ENCODE data around the gene RRBP1. TPM values are rescaled to one million over a fixed set of nuclear protein-coding genes. Genes with fewer than 3 reads are reported as not detected.
A peak's percentile ranks its signal among the peaks of the same experiment; 100 is the strongest.

Gene RRBP1
- total RNA-seq, 2 donors from 2014 or later = 313 to 511 TPM

- DNase-seq = peak in 3 of 4 donors; percentile 6 to 12 (median 7)
- Histone ChIP-seq H3K27me3 (no peaks in the 10 kb centered on the region), H3K4me1 (peaks cover 96% of the 10 kb centered on the region), H3K27ac (peak overlapping the region in 2 of 4 donors; percentile 13 to 53), H3K4me3 (no peak overlapping the region), H3K9me3 (no peaks in the 10 kb centered on the region), H3K36me3 (replicated peaks in 1 of 2; ENCODE audit: insufficient read depth in 1 of 2, low read depth in 2 of 2) (peaks cover 10 to 16% of the 10 kb centered on the region in 2 donors)
- no peak for TF ChIP-seq POLR2A (IDR thresholded peaks at IDR 0.05)
- no peak for TF ChIP-seq CTCF (IDR thresholded peaks at IDR 0.05)
- intact Hi-C loops (cut with DNase I) = no loop called here
- ATAC-seq = no peak
- 40 to 51% methylated on average over 11 of the region's 11 CpGs for WGBS, 2 donors
These were observed 26.1 kb downstream of the RRBP1 start for GRCh38 chr20:17655865-17656479.

GRCh38 chr20:17655286-17655651 lies 26.8 kb downstream of the RRBP1 start:
- DNase-seq (peak in 3 of 4 donors; percentile 8 to 13 (median 11)), ATAC-seq (no peak)
- intact Hi-C loops (cut with DNase I) = no loop called here
- Histone ChIP-seq H3K9me3 (no peaks in the 10 kb centered on the region), H3K36me3 (replicated peaks in 1 of 2; ENCODE audit: insufficient read depth in 1 of 2, low read depth in 2 of 2) (peaks cover 13% of the 10 kb centered on the region in 2 donors), H3K27me3 (no peaks in the 10 kb centered on the region), H3K4me1 (peaks cover 96% of the 10 kb centered on the region), H3K4me3 (no peak overlapping the region), H3K27ac (peak overlapping the region in 3 of 4 donors; percentile 13 to 60 (median 53))
- no peak for TF ChIP-seq POLR2A (IDR thresholded peaks at IDR 0.05)
- 42 to 46% methylated on average over 7 of the region's 7 CpGs for WGBS, 2 donors

- no peaks in the 10 kb centered on the region for H3K27me3 ChIP-seq
- peak overlapping the region in 3 of 4 donors; percentile 0 to 60 (median 53) for H3K27ac ChIP-seq
- no peaks in the 10 kb centered on the region for H3K9me3 ChIP-seq
- H3K4me1 ChIP-seq = peaks cover 96% of the 10 kb centered on the region
- peaks cover 9 to 10% of the 10 kb centered on the region in 2 donors for H3K36me3 ChIP-seq (replicated peaks in 1 of 2; ENCODE audit: insufficient read depth in 1 of 2, low read depth in 2 of 2)
- TF ChIP-seq POLR2A (IDR thresholded peaks at IDR 0.05) = no peak
- peak in 6 of 7 experiments; percentile 30 to 55 (median 47) for TF ChIP-seq CTCF (IDR thresholded peaks at IDR 0.05)
- intact Hi-C loops (cut with DNase I) = no loop called here
- no peak for ATAC-seq
- DNase-seq = peak; percentile 38 to 52 (median 42)
- H3K4me3 ChIP-seq = no peak overlapping the region
- WGBS, 2 donors = 29 to 49% methylated on average over 7 of the region's 7 CpGs
These were observed 27.3 kb downstream of the RRBP1 start for GRCh38 chr20:17654649-17655285.

GRCh38 chr20:17653835-17654648 lies 28.0 kb downstream of the RRBP1 start:
- H3K27ac ChIP-seq = peak overlapping the region in 3 of 4 donors; percentile 0 to 72 (median 60)
- peak in 2 of 4 donors; percentile 1 to 6 for DNase-seq
- peaks cover 5 to 10% of the 10 kb centered on the region in 2 donors for H3K36me3 ChIP-seq (replicated peaks in 1 of 2; ENCODE audit: insufficient read depth in 1 of 2, low read depth in 2 of 2)
- intact Hi-C loops (cut with DNase I) = no loop called here
- no peak overlapping the region for H3K4me3 ChIP-seq
- no peak for ATAC-seq
- no peaks in the 10 kb centered on the region for H3K9me3 ChIP-seq
- WGBS, 2 donors = 47 to 74% methylated on average over 11 of the region's 11 CpGs
- no peak for TF ChIP-seq CTCF (IDR thresholded peaks at IDR 0.05)
- TF ChIP-seq POLR2A (IDR thresholded peaks at IDR 0.05) = no peak
- H3K27me3 ChIP-seq = no peaks in the 10 kb centered on the region
- H3K4me1 ChIP-seq = peaks cover 94% of the 10 kb centered on the region

- Histone ChIP-seq H3K27ac (peak overlapping the region; percentile 16 to 72 (median 53)), H3K9me3 (no peaks in the 10 kb centered on the region), H3K4me1 (peaks cover 94% of the 10 kb centered on the region), H3K36me3 (replicated peaks in 1 of 2; ENCODE audit: insufficient read depth in 1 of 2, low read depth in 2 of 2) (peaks cover 0 to 10% of the 10 kb centered on the region in 2 donors), H3K4me3 (no peak overlapping the region), H3K27me3 (no peaks in the 10 kb centered on the region)
- TF ChIP-seq POLR2A (IDR thresholded peaks at IDR 0.05) = no peak
- 33 to 39% methylated on average over 10 of the region's 10 CpGs for whole genome bisulfite sequencing, 2 donors
- ATAC-seq (peak; percentile 6), DNase-seq (peak in 3 of 4 donors; percentile 30 to 55 (median 40))
- intact Hi-C loops (cut with DNase I) = no loop called here
These were observed 29.6 kb downstream of the RRBP1 start for GRCh38 chr20:17652411-17652810.

Measured in body of pancreas (tissue), 4 donors.